EH (cell line): ENCODE results near the gene KLHDC10.
"Not testable (repeated sequence)": the region's sequence is repeated elsewhere in the genome, so short reads cannot be mapped to it uniquely, and the experiment has no call there.

Experiments
- DNase-seq: peaks from one replicate; pipeline ENCODE4 v3.0.0-alpha.2; 2015; ENCODE audit warnings: low read depth

KLHDC10 gene

GRCh38 chr7:130069978-130070860, at the start of gene KLHDC10:
TSS of gene KLHDC10 (plus strand) at chr7:130070534. CDS start at chr7:130070644, 110 bp downstream.
- DNase-seq = peak; percentile 99

GRCh38 chr7:130021105-130021834, 49.1 kb upstream of the KLHDC10 start:
- no peak for DNase-seq

- DNase-seq = no peak
Observed at GRCh38 chr7:130022115-130022514, 48.2 kb upstream of the KLHDC10 start.

GRCh38 chr7:130022623-130023175, 47.6 kb upstream of the KLHDC10 start:
- DNase-seq = no peak

- peak; percentile 70 for DNase-seq
Observed at GRCh38 chr7:130024390-130024789, 45.9 kb upstream of the KLHDC10 start.

GRCh38 chr7:130032698-130033097, 37.6 kb upstream of the KLHDC10 start:
- no peak for DNase-seq

- peak; percentile 21 for DNase-seq
Observed at GRCh38 chr7:130037703-130038102, 32.6 kb upstream of the KLHDC10 start.

GRCh38 chr7:130040576-130040975, 29.8 kb upstream of the KLHDC10 start:
- no peak for DNase-seq

- DNase-seq = peak; percentile 12
Observed at GRCh38 chr7:130047831-130048230, 22.5 kb upstream of the KLHDC10 start.

GRCh38 chr7:130048906-130049305, 21.4 kb upstream of the KLHDC10 start:
- no peak for DNase-seq

- not testable (repeated sequence) for DNase-seq
Observed at GRCh38 chr7:130052250-130052649, 18.1 kb upstream of the KLHDC10 start.

GRCh38 chr7:130055198-130055597, 15.1 kb upstream of the KLHDC10 start:
- not testable (repeated sequence) for DNase-seq

GRCh38 chr7:130062246-130062645, 8.1 kb upstream of the KLHDC10 start:
- DNase-seq = no peak

GRCh38 chr7:130063036-130063435, 7.3 kb upstream of the KLHDC10 start:
- DNase-seq = peak; percentile 43

GRCh38 chr7:130064580-130064926, 5.8 kb upstream of the KLHDC10 start:
- not testable (repeated sequence) for DNase-seq

- DNase-seq = peak; percentile 50
Observed at GRCh38 chr7:130065500-130066152, 4.7 kb upstream of the KLHDC10 start.

GRCh38 chr7:130069179-130069977, 956 bp upstream of the KLHDC10 start:
- DNase-seq = no peak

- DNase-seq = peak; percentile 26
Observed at GRCh38 chr7:130070861-130071622, 708 bp downstream of the KLHDC10 start.

- DNase-seq = peak; percentile 84
Observed at GRCh38 chr7:130071701-130072622, 1.6 kb downstream of the KLHDC10 start.
